ENCODE data around the gene TXN2. TPM values are rescaled to one million over a fixed set of nuclear protein-coding genes. Genes with fewer than 3 reads are reported as not detected.
A peak's percentile ranks its signal among the peaks of the same experiment; 100 is the strongest.

The TXN2 gene
- polyA plus RNA-seq, 3 donors from 2014 or later, result 134 to 239 (median 178) TPM

- peaks cover 0 to 1% (median 0%) of the 10 kb centered on the region in 3 donors for H3K27me3 Mint-ChIP-seq (ENCODE audit: low read depth in 3 of 3)
- no peak overlapping the region for H3K27ac Mint-ChIP-seq
- no peaks in the 10 kb centered on the region for H3K9me3 Mint-ChIP-seq
- H3K4me1 Mint-ChIP-seq, result peaks cover 18 to 21% of the 10 kb centered on the region in 2 donors
- DNase-seq, result no peak
- H3K4me3 Mint-ChIP-seq, result no peak overlapping the region
- peaks cover 9 to 30% (median 16%) of the 10 kb centered on the region in 3 donors for H3K36me3 Mint-ChIP-seq
Measured at GRCh38 chr22:36470994-36471331, 10.5 kb downstream of the TXN2 start.

- Mint-ChIP-seq H3K4me1 (peaks cover 18 to 21% of the 10 kb centered on the region in 2 donors), H3K27ac (peak overlapping the region in 5 of 6 donors; percentile 29 to 62 (median 36)), H3K9me3 (no peaks in the 10 kb centered on the region), H3K4me3 (no peak overlapping the region), H3K36me3 (peaks cover 3 to 24% (median 10%) of the 10 kb centered on the region in 3 donors), H3K27me3 (ENCODE audit: low read depth in 3 of 3) (peaks cover 0 to 1% (median 0%) of the 10 kb centered on the region in 3 donors)
- peak; percentile 81 to 87 (median 85) for DNase-seq
Measured at GRCh38 chr22:36470162-36470993, 11.1 kb downstream of the TXN2 start.

DNA sequence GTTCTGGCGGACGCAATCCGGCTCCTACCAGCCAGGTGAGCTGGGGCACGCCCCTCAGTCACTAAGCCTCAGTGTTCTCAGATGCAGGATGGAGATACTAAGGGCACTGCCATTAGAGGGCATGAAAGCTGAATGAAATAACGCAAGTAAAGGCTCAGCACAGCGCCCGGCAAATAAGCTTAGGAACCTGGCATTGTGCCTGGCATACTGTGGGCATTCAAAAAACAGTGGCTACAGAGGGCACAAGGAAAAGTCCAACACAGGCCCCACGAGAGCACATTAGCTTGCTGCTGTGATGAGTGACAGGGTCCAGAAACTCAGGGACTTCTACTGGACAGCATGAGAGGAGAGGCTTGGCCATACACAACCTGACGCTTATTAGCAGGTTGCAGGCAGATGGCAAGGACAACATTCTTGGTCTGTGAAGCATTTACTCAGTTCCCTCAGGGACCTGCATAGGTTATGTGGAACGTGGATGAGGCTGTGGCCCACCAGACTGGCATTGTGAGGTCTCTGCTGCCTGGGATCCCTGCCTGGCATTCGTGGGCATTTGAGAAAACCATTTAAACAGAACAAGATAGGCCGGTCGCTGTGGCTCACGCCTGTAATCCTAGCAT lies 12.2 kb downstream of the TXN2 start:
- H3K9me3 Mint-ChIP-seq, result no peaks in the 10 kb centered on the region
- no peak for DNase-seq
- no peak overlapping the region for H3K4me3 Mint-ChIP-seq
- H3K36me3 Mint-ChIP-seq, result peaks cover 0 to 17% (median 7%) of the 10 kb centered on the region in 3 donors
- peak overlapping the region in 1 of 6 donors; percentile 3 for H3K27ac Mint-ChIP-seq
- peaks cover 0 to 2% (median 0%) of the 10 kb centered on the region in 3 donors for H3K27me3 Mint-ChIP-seq (ENCODE audit: low read depth in 3 of 3)
- H3K4me1 Mint-ChIP-seq, result peaks cover 18 to 21% of the 10 kb centered on the region in 2 donors

GRCh38 chr22:36467946-36468345 lies 13.5 kb downstream of the TXN2 start:
- DNase-seq, result no peak
- Mint-ChIP-seq H3K27ac (no peak overlapping the region), H3K4me3 (no peak overlapping the region), H3K4me1 (peaks cover 18 to 21% of the 10 kb centered on the region in 2 donors), H3K36me3 (peaks cover 0 to 17% (median 7%) of the 10 kb centered on the region in 3 donors), H3K9me3 (no peaks in the 10 kb centered on the region), H3K27me3 (ENCODE audit: low read depth in 3 of 3) (peaks cover 0 to 4% (median 0%) of the 10 kb centered on the region in 3 donors)

DNA sequence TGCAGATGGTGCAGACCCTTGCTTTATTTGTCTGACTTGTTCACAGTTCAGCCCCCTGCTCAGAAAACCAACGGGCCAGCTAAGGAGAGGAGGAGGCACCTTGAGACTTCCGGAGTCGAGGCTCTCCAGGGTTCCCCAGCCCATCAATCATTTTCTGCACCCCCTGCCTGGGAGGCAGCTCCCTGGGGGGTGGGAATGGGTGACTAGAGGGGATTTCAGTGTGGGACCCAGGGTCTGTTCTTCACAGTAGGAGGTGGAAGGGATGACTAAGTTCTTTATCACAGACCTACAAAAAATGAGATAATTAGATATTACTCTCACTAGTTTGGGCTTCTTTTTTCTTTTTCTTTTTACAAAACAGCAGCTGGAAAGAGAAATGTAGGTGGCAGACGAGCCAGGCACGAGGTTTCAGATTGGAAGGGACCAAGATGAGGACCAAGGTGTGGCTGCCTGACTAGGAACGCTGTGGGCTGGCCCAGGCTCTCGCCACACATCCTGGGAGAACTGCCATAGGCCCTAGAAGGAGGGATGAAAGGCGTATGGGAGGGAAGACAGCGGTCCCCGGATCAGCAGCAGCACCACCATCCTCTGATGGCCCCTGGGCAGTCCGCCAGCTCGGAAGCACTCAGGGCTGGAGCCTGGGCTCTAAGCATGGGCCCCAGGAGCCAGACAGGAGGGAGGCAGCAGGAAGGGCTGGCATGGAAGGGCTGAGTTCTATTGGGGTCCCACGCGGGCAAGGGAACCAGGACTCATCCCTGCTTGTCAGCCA lies 14.2 kb downstream of the TXN2 start:
- Mint-ChIP-seq H3K36me3 (peaks cover 0 to 11% (median 4%) of the 10 kb centered on the region in 3 donors), H3K27me3 (ENCODE audit: low read depth in 3 of 3) (peaks cover 0 to 4% (median 0%) of the 10 kb centered on the region in 3 donors), H3K9me3 (no peaks in the 10 kb centered on the region), H3K27ac (peak overlapping the region in 4 of 6 donors; percentile 8 to 55 (median 17)), H3K4me1 (peaks cover 18 to 21% of the 10 kb centered on the region in 2 donors), H3K4me3 (no peak overlapping the region)
- DNase-seq, result no peak

DNA sequence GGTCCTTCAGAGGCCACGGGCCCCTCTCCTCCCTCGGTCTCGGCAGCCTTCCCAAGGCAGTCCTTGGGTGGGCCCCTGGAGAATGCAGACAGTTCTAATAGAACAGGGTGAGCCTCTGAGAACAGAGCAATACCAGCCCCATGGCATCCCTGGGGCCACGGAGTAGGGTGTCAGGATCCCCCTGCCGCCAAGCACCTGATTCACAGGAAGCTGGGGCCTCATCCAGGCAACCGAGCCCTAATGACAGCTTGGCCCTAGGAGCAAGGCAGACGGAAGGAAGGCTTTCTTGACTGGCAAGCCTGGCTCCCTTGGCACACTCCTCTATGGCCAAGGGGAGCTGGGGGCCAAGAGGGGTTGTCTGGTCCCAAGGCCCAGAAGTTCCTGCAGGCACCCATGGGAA lies 15.2 kb downstream of the TXN2 start:
- Mint-ChIP-seq H3K27me3 (ENCODE audit: low read depth in 3 of 3) (peaks cover 0 to 4% (median 0%) of the 10 kb centered on the region in 3 donors), H3K27ac (peak overlapping the region in 1 of 6 donors; percentile 28), H3K9me3 (no peaks in the 10 kb centered on the region), H3K36me3 (peaks cover 0 to 7% (median 0%) of the 10 kb centered on the region in 3 donors), H3K4me1 (peaks cover 18 to 21% of the 10 kb centered on the region in 2 donors), H3K4me3 (no peak overlapping the region)
- DNase-seq, result no peak

DNA sequence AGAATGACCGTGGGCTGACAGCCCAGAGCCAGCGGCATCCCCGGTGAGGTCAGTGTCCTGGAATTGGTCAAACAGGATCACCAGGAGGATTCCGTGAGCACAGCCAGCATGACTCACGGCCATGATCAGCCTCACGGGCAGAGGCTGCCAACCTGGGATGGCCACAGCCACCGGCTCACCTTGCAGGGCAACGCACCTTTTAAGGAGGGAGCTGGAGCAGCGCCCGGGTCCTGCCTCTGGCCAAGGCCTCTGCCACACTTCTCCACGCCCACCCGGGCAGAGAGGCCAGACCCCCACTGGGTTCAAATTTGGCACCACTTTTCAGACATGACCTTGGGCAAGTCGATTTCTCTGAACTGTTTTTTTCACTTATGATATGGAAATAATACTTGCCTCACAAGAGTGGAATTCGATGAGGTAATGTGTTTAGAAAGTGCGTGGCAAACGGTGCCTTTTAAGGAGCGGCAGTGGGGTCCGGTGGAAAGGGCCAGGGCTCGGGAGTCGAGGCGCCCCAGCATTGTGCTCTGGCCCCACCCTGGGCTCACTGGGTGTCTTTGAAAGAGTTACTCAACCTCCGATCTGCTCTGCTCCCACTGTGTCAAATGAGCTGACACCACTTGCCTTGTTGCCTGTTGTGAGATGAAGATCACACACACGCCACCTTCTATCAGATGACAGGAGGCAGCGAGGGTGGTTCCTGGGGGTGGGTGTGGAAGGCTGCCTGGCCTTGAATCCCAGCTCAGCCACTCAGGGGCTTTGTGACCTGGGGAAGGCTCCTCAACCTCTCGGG lies 16.0 kb downstream of the TXN2 start:
- Mint-ChIP-seq H3K9me3 (no peaks in the 10 kb centered on the region), H3K27me3 (ENCODE audit: low read depth in 3 of 3) (peaks cover 0 to 4% (median 0%) of the 10 kb centered on the region in 3 donors), H3K4me1 (peaks cover 15 to 16% of the 10 kb centered on the region in 2 donors), H3K27ac (no peak overlapping the region), H3K4me3 (no peak overlapping the region), H3K36me3 (peaks cover 0 to 7% (median 0%) of the 10 kb centered on the region in 3 donors)
- no peak for DNase-seq

DNA sequence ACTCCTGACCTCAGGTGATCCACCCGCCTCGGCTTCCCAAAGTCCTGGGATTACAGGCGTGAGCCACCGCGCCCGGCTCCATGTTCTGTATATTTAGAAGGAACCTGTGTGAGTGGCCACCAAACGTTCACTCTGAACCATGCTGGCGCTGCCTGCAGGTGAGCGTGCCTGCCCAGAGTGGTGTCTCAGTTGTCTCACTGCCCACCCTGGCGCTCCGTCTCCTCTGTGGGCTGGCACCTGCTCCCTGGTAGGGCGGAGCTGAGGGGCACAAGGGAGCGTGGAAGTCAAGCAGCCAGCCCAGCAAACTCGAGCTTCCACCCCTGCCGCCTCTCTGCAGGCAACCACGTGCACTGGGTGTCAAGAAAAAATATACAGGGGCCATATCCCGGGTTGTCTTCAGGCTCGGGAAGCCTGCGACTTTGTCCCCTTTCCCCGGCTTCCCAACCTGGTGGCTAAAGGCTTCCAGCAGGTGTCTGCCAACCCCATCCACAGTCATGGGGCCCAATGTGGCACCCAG lies 16.7 kb downstream of the TXN2 start:
- no peak overlapping the region for H3K4me3 Mint-ChIP-seq
- no peak for DNase-seq
- no peak overlapping the region for H3K27ac Mint-ChIP-seq
- no peaks in the 10 kb centered on the region for H3K9me3 Mint-ChIP-seq
- H3K36me3 Mint-ChIP-seq, result peaks cover 0 to 2% (median 0%) of the 10 kb centered on the region in 3 donors
- H3K4me1 Mint-ChIP-seq, result peaks cover 8 to 9% of the 10 kb centered on the region in 2 donors
- H3K27me3 Mint-ChIP-seq (ENCODE audit: low read depth in 3 of 3), result peaks cover 0 to 4% (median 0%) of the 10 kb centered on the region in 3 donors

DNA sequence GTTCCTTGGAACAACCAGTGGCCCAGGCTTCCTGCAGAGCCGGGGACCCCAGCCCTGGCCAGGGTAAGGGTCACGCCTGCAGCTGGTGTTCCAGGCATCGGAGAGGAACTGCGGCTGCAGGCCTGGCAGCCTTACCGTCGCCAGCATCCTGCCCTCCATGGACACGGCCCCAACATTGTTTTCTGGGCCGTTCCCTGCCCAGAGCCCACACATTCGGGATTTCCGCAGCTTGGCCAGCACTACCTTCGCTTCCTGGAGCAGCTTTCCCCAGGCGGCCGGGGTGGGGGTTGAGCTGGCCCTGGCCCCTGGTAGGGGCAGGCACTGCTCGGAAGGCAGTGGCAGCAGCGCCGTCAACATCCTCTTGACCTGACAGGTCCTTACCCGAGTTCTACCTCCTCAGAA lies 17.7 kb downstream of the TXN2 start:
- H3K36me3 Mint-ChIP-seq, result peaks cover 0 to 2% (median 0%) of the 10 kb centered on the region in 3 donors
- no peak overlapping the region for H3K4me3 Mint-ChIP-seq
- H3K4me1 Mint-ChIP-seq, result peaks cover 7 to 8% of the 10 kb centered on the region in 2 donors
- DNase-seq, result no peak
- no peaks in the 10 kb centered on the region for H3K9me3 Mint-ChIP-seq
- H3K27me3 Mint-ChIP-seq (ENCODE audit: low read depth in 3 of 3), result peaks cover 0 to 4% (median 0%) of the 10 kb centered on the region in 3 donors
- no peak overlapping the region for H3K27ac Mint-ChIP-seq

DNA sequence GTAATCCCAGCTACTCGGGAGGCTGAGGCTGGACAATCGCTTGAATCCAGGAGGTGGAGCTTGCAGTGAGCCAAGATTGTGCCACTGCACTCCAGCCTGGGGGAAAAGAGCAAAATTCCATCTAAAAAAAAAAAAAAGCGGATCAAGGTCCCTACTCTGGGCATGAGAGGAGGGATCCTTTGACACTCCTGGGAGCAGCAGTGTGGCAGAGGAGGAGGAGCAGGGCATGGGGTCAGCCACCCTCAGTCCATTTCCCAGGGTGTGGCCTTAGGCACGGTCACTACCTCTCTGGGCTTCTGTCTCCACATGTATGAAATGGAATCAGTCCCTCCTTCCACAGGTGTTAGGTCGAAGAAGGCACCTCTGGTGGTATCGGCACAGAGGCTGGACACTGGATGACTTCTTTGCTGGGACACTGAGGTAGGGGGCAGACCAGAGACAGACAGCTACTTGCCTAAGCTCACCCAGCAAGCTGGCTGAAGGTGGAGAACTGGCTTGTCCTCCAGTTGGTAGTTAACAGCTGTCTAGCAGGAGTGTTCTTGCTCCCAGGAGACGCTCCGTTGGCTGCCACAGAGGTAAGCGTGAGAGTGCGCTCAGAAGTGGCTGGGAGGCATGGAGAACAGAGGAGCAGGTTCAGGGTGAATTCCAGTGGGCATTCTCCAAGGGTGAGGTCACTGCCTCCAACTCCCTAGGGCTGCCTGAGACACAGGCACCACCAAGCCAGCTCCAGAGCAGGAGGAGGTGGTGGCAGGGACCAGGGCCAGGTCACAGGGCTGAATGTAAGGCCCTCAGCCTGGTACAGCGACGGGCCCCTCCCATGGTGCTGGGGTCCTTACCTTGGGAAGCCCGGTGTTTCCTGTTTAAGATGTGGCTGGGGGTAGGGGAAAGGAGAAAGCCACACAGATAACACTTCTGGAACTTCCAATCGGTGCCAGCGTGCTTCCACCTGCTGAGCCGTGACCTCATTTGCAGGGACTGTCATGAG lies 19.5 kb downstream of the TXN2 start:
- Mint-ChIP-seq H3K27me3 (ENCODE audit: low read depth in 3 of 3) (peaks cover 0 to 4% (median 0%) of the 10 kb centered on the region in 3 donors), H3K27ac (peak overlapping the region in 1 of 6 donors; percentile 28), H3K36me3 (peaks cover 0 to 2% (median 0%) of the 10 kb centered on the region in 3 donors), H3K4me3 (no peak overlapping the region), H3K9me3 (no peaks in the 10 kb centered on the region), H3K4me1 (peaks cover 3 to 4% of the 10 kb centered on the region in 2 donors)
- no peak for DNase-seq

DNA sequence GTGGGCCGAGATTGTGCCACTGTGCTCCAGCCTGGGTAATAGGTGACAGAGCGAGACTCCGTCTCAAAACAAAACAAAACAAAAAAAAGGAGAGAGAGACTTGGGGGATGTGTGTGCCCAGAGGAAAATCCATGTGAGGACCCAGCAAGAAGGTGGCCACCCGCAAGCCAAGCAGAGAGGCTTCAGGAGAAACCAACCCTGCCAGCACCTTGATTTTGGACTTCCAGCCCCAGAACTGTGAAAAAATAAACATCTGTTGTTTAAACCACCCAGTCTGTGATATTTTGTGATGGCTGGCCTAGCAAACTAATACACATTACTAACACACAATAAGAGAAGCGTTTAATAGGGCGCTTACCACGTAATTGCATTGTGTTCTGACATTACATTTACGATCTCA lies 21.2 kb downstream of the TXN2 start:
- no peak overlapping the region for H3K27ac Mint-ChIP-seq
- peaks cover 11% of the 10 kb centered on the region in 2 donors for H3K4me1 Mint-ChIP-seq
- no peaks in the 10 kb centered on the region for H3K9me3 Mint-ChIP-seq
- no peaks in the 10 kb centered on the region for H3K36me3 Mint-ChIP-seq
- no peak overlapping the region for H3K4me3 Mint-ChIP-seq
- DNase-seq, result no peak
- H3K27me3 Mint-ChIP-seq (ENCODE audit: low read depth in 3 of 3), result peaks cover 0 to 3% (median 0%) of the 10 kb centered on the region in 3 donors

Data from immature natural killer cell (primary cell).